8988T (cell line): ENCODE data around the gene ARID1B.

Source experiments
- DNase-seq: peaks from one replicate; pipeline ENCODE4 v3.0.0; 2011

ARID1B gene

GRCh38 chr6:157221049-157221816 lies 444.1 kb downstream of the ARID1B start:
- DNase-seq = peak; percentile 84

DNA sequence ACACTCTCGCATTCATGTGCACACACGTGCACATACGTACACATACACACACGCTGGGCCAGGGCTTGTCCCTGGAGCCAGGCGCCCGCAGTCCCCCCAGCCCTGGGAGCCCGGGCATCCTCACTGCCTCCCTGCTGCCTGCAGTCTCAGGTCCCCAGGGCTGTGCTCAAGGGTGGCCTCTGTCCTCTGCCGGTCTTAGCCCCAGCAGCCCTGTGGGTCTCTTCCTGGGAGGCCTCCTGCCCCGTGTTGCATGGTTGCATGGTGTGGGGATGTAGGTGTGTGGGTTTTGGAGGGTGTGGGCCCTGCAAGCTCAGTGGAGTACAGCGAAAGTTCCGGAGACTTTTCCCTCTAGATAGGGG lies 444.6 kb downstream of the ARID1B start:
- DNase-seq = no peak

DNA sequence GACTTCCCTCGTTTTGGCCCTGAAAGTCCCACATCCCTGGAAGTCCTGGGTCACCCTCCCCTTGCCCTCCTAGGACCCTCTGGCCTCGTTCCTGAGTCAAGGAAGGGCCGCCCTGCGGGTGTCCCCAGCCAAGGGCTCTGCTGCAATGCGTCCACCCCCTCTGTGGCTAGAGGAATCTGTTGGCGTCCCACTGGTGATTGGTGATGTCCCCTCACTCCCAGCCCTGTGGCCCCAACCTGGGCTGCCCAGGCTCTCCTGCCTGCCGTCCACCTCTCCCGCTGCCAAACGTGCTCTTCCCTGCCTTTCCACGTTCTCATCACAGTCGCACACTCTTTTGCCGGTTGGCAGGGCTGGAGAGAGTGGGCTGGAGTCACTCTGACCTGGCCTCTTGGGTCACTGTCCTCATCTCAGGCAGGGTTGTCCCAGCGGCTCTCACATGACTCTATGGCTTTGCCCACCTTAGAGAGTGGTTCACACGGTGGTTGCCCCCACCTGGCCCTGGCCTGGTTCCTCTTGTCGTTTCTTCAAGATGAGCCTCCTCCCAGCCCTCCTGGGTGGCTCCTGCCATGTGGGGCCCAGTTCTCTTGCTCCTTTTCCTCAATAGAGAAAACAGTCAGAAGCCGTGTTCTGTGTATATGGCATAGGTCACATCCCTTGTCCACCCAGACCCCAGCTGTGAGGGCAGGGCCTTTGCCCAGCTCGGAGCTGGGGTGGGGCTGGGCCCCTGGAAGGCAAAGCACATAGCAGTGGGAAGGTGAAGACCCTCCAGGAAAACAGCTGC lies 445.2 kb downstream of the ARID1B start:
- no peak for DNase-seq

GRCh38 chr6:157223021-157223430 lies 445.8 kb downstream of the ARID1B start:
- no peak for DNase-seq

GRCh38 chr6:157223511-157223910 lies 446.3 kb downstream of the ARID1B start:
- no peak for DNase-seq

DNA sequence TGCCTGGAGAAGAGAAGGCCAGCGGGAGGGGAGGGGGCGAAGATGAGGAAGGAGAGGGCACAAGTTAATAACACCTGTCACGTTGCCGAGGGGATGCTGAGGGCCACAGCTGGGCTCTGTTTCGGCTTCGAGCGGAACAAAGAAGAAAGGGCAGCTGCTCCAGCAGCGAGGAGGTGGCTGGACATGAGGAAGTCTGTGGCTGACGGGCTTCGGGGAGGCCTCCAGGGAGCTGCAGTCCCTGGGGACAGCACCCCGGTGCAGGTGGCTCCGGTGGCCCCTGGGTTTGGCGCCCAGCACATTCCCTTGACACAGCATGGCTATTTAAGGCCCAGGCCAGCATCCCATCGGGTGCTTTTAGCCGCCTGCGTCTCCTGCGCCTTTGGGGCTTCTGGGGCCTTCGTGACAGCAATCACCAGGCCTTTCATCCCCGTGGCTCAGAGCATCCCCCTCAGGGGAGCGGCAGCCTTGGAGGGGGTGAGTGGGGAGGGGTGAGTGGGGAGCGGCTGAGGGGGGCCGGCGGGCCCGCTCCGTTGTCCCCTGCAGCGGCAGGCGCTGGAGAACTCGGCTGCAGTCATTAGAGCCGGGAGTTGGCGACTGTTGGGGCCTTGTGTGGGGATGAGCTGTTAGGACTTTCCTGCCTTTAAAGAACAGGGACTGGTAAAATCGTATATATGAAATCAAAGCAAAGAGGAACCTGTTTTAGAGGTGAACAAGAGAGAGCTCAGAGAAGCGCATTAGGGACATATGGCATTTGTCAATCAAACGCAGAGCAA lies 447.2 kb downstream of the ARID1B start:
- no peak for DNase-seq

- DNase-seq = no peak
Measured at GRCh38 chr6:157224951-157225574, 447.9 kb downstream of the ARID1B start.

- DNase-seq = no peak
Measured at GRCh38 chr6:157225575-157225995, 448.4 kb downstream of the ARID1B start.

DNA sequence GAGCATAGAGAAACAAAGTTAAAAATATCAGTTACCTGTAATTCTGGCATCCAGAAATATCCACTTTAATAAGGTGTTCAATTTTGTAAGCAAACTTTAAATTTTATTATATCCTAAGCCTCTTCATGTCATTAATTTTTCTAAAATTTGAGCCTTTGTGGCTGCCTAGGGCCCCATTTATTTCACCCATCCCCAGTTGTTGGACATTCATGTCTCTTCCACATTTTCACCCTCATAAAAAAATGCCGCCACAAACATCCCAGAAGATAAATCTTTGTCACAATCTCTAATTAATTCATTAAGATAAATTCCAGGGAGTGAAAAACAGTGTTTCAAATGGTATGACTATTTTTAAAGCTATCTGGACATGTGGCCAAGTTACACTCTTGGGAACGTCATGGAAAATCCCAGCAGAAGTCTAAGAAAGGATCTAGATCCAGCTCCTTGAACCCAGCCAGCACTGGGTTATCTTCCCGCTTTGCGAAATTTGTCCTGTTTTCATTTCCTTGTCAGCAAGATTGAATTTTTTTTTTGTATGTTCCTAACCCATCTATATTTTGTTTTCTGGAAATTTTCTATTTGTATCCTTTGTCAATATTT lies 448.9 kb downstream of the ARID1B start:
- DNase-seq = no peak

DNA sequence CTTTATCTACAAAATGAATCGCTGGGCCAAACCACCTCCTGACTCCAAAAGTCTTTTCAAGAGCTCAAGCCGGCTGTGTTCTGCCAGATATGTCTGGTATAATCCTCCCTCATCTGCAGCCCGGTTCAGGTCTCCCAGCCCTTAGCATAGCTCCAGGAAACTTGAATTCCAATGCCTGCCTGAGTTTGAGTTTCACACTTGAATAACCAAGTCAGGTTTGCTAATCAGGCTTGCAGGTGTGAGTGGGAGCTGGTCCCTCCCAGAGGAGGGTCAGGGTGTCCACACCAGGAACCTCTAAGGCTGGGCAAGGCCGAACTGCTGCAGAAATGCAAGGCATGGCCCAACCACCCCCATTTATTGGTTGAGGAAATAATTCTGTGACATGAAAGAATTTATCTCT lies 449.6 kb downstream of the ARID1B start:
- no peak for DNase-seq

DNA sequence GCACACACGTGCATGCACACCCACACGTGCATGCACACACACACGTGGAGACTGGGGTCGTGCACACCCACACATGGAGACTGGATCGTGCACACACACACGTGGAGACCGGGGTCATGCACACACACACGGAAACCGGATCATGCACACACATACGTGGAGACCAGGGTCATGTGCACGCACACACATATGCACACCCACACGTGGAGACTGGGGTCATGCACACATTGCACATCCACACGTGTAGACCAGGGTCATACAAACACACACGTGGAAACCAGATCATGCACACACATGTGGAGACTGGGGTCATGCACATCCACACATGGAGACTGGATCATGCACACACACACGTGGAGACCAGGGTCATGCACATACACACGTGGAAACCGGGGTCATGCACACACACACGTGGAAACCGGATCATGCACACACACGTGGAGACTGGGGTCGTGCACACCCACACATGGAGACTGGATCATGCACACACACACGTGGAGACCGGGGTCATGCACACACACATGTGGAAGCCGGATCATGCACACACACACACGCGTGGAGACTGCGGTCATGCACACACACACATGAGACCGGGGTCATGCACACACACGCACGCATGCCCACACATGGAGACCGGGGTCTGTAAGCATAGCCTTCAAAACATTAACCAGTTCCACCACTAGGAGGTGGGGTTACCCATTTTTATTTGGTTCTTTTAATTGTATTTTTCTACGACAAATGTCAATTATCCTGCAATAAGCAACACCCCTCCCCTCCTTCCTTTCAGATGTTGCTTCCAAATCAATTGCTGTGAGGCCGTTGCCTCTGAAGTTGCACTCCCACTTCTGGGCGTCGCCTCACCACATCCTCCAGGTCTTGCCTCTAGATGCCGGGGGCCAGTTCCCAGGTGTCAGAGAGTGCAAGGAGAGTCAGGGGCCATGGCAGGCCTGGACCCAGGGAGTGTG lies 450.3 kb downstream of the ARID1B start:
- DNase-seq = peak; percentile 79

DNA sequence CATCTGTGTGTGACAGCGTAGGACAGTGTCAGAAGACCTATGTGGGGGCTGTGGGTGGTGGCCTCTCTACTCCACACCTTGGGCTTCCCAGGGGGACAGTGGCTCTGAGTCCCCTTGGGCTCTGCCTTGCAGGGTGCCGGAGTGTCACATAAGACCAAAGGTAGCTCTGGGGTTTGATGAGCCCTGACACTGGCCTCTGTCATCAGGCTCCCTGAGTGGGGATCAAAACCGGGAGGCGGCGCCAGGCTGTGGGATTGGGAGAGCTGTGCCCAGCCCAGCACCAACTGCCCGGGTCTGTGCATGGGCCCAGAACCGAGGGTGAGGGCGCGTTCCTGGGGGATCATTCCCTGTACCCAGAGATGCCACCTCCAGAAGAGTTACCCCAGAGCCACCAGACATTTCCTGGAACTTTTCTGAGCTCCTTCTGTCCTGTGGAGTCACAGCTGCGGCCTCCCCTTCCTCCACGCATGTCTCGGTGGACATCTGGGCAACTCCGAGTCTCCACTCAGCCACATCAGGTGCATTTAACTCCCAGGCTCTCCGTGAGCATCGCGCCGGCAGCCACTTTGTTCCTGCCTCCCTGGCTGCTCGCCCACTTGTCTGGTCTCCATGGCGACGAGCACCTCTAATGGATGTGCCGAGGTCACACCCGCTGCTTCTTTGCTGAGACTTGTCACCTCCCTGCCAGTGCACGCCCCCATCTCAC lies 451.4 kb downstream of the ARID1B start:
- DNase-seq = no peak

- no peak for DNase-seq
Measured at GRCh38 chr6:157229132-157229618, 452.0 kb downstream of the ARID1B start.

DNA sequence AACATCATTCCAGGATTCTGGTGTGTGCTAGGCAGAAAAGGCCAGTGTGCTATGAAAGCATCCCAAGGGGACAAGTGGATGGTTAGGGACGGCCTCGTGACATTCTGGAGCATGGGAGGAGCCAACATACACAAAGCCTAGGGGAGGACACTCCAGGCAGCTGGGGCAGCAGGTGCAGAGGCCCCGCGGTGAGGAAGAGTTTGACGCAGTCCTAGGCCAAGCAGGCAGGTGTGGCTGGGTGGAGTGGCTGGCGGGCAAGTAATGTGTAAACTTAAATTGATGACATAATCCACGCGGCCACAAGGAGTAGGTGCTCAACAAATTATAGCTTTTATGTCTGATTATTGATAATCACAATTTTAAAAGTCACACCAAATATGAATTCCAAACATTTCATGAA lies 452.5 kb downstream of the ARID1B start:
- no peak for DNase-seq

- no peak for DNase-seq
Measured at GRCh38 chr6:157230910-157231309, 453.7 kb downstream of the ARID1B start.

- no peak for DNase-seq
Measured at GRCh38 chr6:157232161-157232895, 455.1 kb downstream of the ARID1B start.

GRCh38 chr6:157233156-157233555 lies 456.0 kb downstream of the ARID1B start:
- no peak for DNase-seq

DNA sequence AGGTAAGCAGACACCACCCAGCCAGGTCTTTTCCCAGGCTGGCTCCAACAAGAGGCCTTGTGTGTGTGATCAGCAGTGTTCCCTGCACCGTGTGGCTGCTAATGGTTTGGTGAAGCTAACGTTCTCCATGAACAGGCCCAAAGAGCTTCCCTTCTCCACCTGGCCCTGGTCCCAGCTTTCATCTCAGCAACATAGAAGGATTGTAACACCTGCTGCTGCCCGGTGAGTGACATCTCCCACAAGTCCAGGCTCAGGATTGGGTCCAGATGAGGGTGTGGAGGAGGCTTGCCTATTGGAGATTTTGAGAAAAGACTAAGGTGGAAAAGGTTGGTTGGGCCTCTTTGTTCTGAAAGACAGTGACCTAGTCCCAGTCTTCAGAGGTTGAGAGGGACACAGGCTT lies 456.5 kb downstream of the ARID1B start:
- DNase-seq = no peak

- DNase-seq = no peak
Measured at GRCh38 chr6:157235600-157236039, 458.4 kb downstream of the ARID1B start.
